ENCODE results near the gene MOCS3. TPM values are rescaled to one million over a fixed set of nuclear protein-coding genes. Genes with fewer than 3 reads are reported as not detected.

The MOCS3 gene
- total RNA-seq, 1 experiment from 2014 or later = 6.0 TPM

DNA sequence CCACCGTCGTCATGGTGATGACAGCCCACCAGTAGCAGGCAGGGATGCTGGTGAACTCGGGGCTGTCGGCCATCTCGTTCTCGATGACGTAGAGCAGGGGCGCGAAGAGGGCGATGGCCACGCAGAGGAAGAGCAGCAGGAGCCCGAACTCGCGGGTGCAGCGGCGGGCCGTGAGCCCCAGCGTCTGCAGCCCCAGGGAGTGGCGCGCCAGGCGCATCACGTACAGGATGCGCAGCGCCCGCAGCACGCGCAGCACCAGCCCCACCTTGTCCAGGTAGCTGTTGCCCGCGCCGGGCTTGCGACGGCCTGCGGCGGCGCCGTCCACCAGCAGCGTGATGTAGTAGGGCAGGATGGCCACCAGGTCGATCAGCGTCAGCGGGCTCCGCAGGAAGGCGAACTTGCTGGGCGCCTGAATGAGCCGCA lies 45.7 kb downstream of the MOCS3 start (continued):
- TF ChIP-seq, protein P1, sequence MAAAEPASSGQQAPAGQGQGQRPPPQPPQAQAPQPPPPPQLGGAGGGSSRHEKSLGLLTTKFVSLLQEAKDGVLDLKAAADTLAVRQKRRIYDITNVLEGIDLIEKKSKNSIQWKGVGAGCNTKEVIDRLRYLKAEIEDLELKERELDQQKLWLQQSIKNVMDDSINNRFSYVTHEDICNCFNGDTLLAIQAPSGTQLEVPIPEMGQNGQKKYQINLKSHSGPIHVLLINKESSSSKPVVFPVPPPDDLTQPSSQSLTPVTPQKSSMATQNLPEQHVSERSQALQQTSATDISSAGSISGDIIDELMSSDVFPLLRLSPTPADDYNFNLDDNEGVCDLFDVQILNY (CRISPR knock-in tag; IDR thresholded peaks at IDR 0.05) = no peak
- TF ChIP-seq, protein P2, sequence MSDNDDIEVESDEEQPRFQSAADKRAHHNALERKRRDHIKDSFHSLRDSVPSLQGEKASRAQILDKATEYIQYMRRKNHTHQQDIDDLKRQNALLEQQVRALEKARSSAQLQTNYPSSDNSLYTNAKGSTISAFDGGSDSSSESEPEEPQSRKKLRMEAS (CRISPR knock-in tag; IDR thresholded peaks at IDR 0.05) = no peak

DNA sequence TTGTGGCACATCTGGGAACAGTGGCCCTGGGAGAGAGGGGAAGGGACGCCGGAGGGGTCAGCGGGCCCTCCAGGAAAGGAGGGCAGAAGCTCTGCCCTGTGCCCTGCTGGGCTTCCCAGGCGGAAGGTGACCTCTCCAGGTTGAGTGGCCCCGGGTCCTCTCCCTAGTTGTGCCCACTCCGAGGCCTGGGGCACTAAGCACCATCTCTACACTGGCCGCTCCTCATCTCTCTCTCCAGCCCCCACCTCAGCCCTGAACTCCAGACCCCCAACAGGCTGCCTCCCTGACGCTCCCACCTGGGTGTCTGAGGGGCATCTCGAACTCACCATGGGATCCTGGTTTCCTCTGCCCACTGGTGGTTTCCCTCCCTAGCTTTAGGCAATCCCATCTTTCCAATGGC lies 46.2 kb downstream of the MOCS3 start:
- Mint-ChIP-seq H3K9me3 (no peaks in the 10 kb centered on the region), H3K4me3 (no peak overlapping the region), H3K4me1 (no peaks in the 10 kb centered on the region), H3K27ac (no peak overlapping the region), H3K36me3 (peaks cover 14% of the 10 kb centered on the region), H3K27me3 (ENCODE audit: low read depth) (no peaks in the 10 kb centered on the region)
- ATAC-seq (no peak), DNase-seq (ENCODE audit: low spot score) (no peak)
- ChIA-PET CTCF (interaction anchor here (0.9 to 1.8 kb wide), 2 partner anchors 10 to 17 kb away, joined by 3 to 5 read pairs; no protein-coding TSS in a partner anchor), POLR2A (no interaction called here)
- TF ChIP-seq, protein P3, sequence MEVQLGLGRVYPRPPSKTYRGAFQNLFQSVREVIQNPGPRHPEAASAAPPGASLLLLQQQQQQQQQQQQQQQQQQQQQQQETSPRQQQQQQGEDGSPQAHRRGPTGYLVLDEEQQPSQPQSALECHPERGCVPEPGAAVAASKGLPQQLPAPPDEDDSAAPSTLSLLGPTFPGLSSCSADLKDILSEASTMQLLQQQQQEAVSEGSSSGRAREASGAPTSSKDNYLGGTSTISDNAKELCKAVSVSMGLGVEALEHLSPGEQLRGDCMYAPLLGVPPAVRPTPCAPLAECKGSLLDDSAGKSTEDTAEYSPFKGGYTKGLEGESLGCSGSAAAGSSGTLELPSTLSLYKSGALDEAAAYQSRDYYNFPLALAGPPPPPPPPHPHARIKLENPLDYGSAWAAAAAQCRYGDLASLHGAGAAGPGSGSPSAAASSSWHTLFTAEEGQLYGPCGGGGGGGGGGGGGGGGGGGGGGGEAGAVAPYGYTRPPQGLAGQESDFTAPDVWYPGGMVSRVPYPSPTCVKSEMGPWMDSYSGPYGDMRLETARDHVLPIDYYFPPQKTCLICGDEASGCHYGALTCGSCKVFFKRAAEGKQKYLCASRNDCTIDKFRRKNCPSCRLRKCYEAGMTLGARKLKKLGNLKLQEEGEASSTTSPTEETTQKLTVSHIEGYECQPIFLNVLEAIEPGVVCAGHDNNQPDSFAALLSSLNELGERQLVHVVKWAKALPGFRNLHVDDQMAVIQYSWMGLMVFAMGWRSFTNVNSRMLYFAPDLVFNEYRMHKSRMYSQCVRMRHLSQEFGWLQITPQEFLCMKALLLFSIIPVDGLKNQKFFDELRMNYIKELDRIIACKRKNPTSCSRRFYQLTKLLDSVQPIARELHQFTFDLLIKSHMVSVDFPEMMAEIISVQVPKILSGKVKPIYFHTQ (CRISPR knock-in tag; IDR thresholded peaks at IDR 0.05) = no peak
- TF ChIP-seq, protein P4, sequence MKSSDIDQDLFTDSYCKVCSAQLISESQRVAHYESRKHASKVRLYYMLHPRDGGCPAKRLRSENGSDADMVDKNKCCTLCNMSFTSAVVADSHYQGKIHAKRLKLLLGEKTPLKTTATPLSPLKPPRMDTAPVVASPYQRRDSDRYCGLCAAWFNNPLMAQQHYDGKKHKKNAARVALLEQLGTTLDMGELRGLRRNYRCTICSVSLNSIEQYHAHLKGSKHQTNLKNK (CRISPR knock-in tag; IDR thresholded peaks at IDR 0.05) = no peak
- TF ChIP-seq PRRX2 (CRISPR knock-in tag; IDR thresholded peaks at IDR 0.05) (no peak), RELA (CRISPR knock-in tag; IDR thresholded peaks at IDR 0.05; ENCODE audit: borderline replicate concordance) (no peak), HMGA2 (CRISPR knock-in tag; IDR thresholded peaks at IDR 0.05) (no peak), TEAD1 (CRISPR knock-in tag; IDR thresholded peaks at IDR 0.05) (no peak), NR2C2 (CRISPR knock-in tag; IDR thresholded peaks at IDR 0.05) (no peak), IRF2 (CRISPR knock-in tag; IDR thresholded peaks at IDR 0.05; ENCODE audit: borderline replicate concordance, low read depth) (no peak), SP1 (CRISPR knock-in tag; conservative IDR thresholded peaks at IDR 0.05) (no peak), ETV6 (CRISPR knock-in tag; IDR thresholded peaks at IDR 0.05) (no peak), RORB (CRISPR knock-in tag; IDR thresholded peaks at IDR 0.05) (no peak)
- TF ChIP-seq, protein P5, sequence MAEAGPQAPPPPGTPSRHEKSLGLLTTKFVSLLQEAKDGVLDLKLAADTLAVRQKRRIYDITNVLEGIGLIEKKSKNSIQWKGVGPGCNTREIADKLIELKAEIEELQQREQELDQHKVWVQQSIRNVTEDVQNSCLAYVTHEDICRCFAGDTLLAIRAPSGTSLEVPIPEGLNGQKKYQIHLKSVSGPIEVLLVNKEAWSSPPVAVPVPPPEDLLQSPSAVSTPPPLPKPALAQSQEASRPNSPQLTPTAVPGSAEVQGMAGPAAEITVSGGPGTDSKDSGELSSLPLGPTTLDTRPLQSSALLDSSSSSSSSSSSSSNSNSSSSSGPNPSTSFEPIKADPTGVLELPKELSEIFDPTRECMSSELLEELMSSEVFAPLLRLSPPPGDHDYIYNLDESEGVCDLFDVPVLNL (CRISPR knock-in tag; IDR thresholded peaks at IDR 0.05; ENCODE audit: borderline replicate concordance, low read depth) = no peak
- TF ChIP-seq, protein P6, sequence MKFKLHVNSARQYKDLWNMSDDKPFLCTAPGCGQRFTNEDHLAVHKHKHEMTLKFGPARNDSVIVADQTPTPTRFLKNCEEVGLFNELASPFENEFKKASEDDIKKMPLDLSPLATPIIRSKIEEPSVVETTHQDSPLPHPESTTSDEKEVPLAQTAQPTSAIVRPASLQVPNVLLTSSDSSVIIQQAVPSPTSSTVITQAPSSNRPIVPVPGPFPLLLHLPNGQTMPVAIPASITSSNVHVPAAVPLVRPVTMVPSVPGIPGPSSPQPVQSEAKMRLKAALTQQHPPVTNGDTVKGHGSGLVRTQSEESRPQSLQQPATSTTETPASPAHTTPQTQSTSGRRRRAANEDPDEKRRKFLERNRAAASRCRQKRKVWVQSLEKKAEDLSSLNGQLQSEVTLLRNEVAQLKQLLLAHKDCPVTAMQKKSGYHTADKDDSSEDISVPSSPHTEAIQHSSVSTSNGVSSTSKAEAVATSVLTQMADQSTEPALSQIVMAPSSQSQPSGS (CRISPR knock-in tag; IDR thresholded peaks at IDR 0.05; ENCODE audit: borderline replicate concordance, low read depth) = no peak
- TF ChIP-seq, protein P7, sequence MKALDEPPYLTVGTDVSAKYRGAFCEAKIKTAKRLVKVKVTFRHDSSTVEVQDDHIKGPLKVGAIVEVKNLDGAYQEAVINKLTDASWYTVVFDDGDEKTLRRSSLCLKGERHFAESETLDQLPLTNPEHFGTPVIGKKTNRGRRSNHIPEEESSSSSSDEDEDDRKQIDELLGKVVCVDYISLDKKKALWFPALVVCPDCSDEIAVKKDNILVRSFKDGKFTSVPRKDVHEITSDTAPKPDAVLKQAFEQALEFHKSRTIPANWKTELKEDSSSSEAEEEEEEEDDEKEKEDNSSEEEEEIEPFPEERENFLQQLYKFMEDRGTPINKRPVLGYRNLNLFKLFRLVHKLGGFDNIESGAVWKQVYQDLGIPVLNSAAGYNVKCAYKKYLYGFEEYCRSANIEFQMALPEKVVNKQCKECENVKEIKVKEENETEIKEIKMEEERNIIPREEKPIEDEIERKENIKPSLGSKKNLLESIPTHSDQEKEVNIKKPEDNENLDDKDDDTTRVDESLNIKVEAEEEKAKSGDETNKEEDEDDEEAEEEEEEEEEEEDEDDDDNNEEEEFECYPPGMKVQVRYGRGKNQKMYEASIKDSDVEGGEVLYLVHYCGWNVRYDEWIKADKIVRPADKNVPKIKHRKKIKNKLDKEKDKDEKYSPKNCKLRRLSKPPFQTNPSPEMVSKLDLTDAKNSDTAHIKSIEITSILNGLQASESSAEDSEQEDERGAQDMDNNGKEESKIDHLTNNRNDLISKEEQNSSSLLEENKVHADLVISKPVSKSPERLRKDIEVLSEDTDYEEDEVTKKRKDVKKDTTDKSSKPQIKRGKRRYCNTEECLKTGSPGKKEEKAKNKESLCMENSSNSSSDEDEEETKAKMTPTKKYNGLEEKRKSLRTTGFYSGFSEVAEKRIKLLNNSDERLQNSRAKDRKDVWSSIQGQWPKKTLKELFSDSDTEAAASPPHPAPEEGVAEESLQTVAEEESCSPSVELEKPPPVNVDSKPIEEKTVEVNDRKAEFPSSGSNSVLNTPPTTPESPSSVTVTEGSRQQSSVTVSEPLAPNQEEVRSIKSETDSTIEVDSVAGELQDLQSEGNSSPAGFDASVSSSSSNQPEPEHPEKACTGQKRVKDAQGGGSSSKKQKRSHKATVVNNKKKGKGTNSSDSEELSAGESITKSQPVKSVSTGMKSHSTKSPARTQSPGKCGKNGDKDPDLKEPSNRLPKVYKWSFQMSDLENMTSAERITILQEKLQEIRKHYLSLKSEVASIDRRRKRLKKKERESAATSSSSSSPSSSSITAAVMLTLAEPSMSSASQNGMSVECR (CRISPR knock-in tag; IDR thresholded peaks at IDR 0.05; ENCODE audit: borderline replicate concordance) = no peak
- TF ChIP-seq, protein P8, sequence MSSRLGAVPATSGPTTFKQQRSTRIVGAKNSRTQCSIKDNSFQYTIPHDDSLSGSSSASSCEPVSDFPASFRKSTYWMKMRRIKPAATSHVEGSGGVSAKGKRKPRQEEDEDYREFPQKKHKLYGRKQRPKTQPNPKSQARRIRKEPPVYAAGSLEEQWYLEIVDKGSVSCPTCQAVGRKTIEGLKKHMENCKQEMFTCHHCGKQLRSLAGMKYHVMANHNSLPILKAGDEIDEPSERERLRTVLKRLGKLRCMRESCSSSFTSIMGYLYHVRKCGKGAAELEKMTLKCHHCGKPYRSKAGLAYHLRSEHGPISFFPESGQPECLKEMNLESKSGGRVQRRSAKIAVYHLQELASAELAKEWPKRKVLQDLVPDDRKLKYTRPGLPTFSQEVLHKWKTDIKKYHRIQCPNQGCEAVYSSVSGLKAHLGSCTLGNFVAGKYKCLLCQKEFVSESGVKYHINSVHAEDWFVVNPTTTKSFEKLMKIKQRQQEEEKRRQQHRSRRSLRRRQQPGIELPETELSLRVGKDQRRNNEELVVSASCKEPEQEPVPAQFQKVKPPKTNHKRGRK (CRISPR knock-in tag; IDR thresholded peaks at IDR 0.05; ENCODE audit: borderline replicate concordance) = no peak
- TF ChIP-seq, protein P9, sequence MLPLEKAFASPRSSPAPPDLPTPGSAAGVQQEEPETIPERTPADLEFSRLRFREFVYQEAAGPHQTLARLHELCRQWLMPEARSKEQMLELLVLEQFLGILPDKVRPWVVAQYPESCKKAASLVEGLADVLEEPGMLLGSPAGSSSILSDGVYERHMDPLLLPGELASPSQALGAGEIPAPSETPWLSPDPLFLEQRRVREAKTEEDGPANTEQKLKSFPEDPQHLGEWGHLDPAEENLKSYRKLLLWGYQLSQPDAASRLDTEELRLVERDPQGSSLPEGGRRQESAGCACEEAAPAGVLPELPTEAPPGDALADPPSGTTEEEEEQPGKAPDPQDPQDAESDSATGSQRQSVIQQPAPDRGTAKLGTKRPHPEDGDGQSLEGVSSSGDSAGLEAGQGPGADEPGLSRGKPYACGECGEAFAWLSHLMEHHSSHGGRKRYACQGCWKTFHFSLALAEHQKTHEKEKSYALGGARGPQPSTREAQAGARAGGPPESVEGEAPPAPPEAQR (CRISPR knock-in tag; IDR thresholded peaks at IDR 0.05) = no peak
- TF ChIP-seq, protein P10, sequence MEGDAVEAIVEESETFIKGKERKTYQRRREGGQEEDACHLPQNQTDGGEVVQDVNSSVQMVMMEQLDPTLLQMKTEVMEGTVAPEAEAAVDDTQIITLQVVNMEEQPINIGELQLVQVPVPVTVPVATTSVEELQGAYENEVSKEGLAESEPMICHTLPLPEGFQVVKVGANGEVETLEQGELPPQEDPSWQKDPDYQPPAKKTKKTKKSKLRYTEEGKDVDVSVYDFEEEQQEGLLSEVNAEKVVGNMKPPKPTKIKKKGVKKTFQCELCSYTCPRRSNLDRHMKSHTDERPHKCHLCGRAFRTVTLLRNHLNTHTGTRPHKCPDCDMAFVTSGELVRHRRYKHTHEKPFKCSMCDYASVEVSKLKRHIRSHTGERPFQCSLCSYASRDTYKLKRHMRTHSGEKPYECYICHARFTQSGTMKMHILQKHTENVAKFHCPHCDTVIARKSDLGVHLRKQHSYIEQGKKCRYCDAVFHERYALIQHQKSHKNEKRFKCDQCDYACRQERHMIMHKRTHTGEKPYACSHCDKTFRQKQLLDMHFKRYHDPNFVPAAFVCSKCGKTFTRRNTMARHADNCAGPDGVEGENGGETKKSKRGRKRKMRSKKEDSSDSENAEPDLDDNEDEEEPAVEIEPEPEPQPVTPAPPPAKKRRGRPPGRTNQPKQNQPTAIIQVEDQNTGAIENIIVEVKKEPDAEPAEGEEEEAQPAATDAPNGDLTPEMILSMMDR (IDR thresholded peaks at IDR 0.05) = no peak

Measured in WTC11 (cell line).